ENCODE measurements around the gene LRRC15. TPM values are rescaled to one million over a fixed set of nuclear protein-coding genes. Genes with fewer than 3 reads are reported as not detected.

The LRRC15 gene
- total RNA-seq, 1 experiment from 2014 or later = 0.07 TPM

DNA sequence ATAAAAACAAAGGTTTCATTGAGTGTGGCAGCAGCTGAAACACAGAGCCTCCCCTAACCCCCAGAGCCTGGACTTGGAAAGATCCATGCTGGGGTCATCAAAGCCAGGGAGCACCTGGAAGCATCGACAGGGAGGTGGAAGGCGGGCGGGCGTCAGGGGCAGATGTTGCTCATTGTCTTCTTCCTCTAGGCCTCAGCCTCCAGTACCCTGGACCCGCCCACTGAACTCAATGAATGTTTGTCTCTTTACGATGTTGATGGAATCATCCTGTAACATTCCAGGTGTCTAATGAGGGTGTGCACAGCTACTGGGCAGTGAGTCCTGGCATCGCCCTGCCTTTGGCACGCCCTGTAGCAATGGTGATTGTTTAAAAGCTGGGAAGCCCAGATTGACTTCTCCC lies 19.7 kb upstream of the LRRC15 start:
- ChIA-PET POLR2A (no interaction called here), CTCF (no interaction called here)
- TF ChIP-seq MLX (CRISPR knock-in tag; IDR thresholded peaks at IDR 0.05) = no peak
- TF ChIP-seq GRHL2 (CRISPR knock-in tag; IDR thresholded peaks at IDR 0.05; ENCODE audit: insufficient replicate concordance, severe bottlenecking) = no peak
- no peak for TF ChIP-seq CREB1 (CRISPR knock-in tag; IDR thresholded peaks at IDR 0.05)
- no peak for TF ChIP-seq RORB (CRISPR knock-in tag; IDR thresholded peaks at IDR 0.05)
- TF ChIP-seq FOXP1 (CRISPR knock-in tag; IDR thresholded peaks at IDR 0.05; ENCODE audit: borderline replicate concordance) = no peak
- no peak for TF ChIP-seq AFF4 (CRISPR knock-in tag; IDR thresholded peaks at IDR 0.05; ENCODE audit: borderline replicate concordance)
- TF ChIP-seq, protein P1, sequence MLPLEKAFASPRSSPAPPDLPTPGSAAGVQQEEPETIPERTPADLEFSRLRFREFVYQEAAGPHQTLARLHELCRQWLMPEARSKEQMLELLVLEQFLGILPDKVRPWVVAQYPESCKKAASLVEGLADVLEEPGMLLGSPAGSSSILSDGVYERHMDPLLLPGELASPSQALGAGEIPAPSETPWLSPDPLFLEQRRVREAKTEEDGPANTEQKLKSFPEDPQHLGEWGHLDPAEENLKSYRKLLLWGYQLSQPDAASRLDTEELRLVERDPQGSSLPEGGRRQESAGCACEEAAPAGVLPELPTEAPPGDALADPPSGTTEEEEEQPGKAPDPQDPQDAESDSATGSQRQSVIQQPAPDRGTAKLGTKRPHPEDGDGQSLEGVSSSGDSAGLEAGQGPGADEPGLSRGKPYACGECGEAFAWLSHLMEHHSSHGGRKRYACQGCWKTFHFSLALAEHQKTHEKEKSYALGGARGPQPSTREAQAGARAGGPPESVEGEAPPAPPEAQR (CRISPR knock-in tag; IDR thresholded peaks at IDR 0.05) = no peak
- TF ChIP-seq MXD4 (CRISPR knock-in tag; IDR thresholded peaks at IDR 0.05; ENCODE audit: borderline replicate concordance) = no peak
- no peak for TF ChIP-seq SMAD3 (CRISPR knock-in tag; IDR thresholded peaks at IDR 0.05; ENCODE audit: borderline replicate concordance)
- TF ChIP-seq ETV6 (CRISPR knock-in tag; IDR thresholded peaks at IDR 0.05) = no peak
- TF ChIP-seq ZNF416 (CRISPR knock-in tag; IDR thresholded peaks at IDR 0.05) = no peak
- TF ChIP-seq, protein P2, sequence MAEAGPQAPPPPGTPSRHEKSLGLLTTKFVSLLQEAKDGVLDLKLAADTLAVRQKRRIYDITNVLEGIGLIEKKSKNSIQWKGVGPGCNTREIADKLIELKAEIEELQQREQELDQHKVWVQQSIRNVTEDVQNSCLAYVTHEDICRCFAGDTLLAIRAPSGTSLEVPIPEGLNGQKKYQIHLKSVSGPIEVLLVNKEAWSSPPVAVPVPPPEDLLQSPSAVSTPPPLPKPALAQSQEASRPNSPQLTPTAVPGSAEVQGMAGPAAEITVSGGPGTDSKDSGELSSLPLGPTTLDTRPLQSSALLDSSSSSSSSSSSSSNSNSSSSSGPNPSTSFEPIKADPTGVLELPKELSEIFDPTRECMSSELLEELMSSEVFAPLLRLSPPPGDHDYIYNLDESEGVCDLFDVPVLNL (CRISPR knock-in tag; IDR thresholded peaks at IDR 0.05; ENCODE audit: borderline replicate concordance, low read depth) = no peak
- no peak for TF ChIP-seq FOXJ3 (CRISPR knock-in tag; IDR thresholded peaks at IDR 0.05; ENCODE audit: borderline replicate concordance)
- TF ChIP-seq GTF2I (CRISPR knock-in tag; conservative IDR thresholded peaks at IDR 0.05) = no peak
- TF ChIP-seq, protein P3, sequence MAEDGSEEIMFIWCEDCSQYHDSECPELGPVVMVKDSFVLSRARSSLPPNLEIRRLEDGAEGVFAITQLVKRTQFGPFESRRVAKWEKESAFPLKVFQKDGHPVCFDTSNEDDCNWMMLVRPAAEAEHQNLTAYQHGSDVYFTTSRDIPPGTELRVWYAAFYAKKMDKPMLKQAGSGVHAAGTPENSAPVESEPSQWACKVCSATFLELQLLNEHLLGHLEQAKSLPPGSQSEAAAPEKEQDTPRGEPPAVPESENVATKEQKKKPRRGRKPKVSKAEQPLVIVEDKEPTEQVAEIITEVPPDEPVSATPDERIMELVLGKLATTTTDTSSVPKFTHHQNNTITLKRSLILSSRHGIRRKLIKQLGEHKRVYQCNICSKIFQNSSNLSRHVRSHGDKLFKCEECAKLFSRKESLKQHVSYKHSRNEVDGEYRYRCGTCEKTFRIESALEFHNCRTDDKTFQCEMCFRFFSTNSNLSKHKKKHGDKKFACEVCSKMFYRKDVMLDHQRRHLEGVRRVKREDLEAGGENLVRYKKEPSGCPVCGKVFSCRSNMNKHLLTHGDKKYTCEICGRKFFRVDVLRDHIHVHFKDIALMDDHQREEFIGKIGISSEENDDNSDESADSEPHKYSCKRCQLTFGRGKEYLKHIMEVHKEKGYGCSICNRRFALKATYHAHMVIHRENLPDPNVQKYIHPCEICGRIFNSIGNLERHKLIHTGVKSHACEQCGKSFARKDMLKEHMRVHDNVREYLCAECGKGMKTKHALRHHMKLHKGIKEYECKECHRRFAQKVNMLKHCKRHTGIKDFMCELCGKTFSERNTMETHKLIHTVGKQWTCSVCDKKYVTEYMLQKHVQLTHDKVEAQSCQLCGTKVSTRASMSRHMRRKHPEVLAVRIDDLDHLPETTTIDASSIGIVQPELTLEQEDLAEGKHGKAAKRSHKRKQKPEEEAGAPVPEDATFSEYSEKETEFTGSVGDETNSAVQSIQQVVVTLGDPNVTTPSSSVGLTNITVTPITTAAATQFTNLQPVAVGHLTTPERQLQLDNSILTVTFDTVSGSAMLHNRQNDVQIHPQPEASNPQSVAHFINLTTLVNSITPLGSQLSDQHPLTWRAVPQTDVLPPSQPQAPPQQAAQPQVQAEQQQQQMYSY (CRISPR knock-in tag; IDR thresholded peaks at IDR 0.05) = no peak
- no peak for TF ChIP-seq STAT6 (CRISPR knock-in tag; conservative IDR thresholded peaks at IDR 0.05; ENCODE audit: low read depth)
- no peak for TF ChIP-seq ZNF532 (CRISPR knock-in tag; IDR thresholded peaks at IDR 0.05; ENCODE audit: borderline replicate concordance)
- no peak for TF ChIP-seq ZNF263 (CRISPR knock-in tag; IDR thresholded peaks at IDR 0.05; ENCODE audit: low read depth)
- peaks cover 9% of the 10 kb centered on the region for H3K4me1 Mint-ChIP-seq
- ATAC-seq (no peak), DNase-seq (ENCODE audit: low spot score) (no peak)
- peaks cover 23% of the 10 kb centered on the region for H3K9me3 Mint-ChIP-seq
- peaks cover 9% of the 10 kb centered on the region for H3K36me3 Mint-ChIP-seq
- H3K27me3 Mint-ChIP-seq (ENCODE audit: low read depth) = peaks cover 8% of the 10 kb centered on the region; the same call in 1 of the 2 replicates
- H3K27ac Mint-ChIP-seq = no peak overlapping the region
- no peak overlapping the region for H3K4me3 Mint-ChIP-seq

Measured in WTC11 (cell line).